Measurements from ENCODE around the gene TMEM126A.
"Not testable (repeated sequence)": the region's sequence is repeated elsewhere in the genome, so short reads cannot be mapped to it uniquely, and the experiment has no call there.

Gene TMEM126A

DNA sequence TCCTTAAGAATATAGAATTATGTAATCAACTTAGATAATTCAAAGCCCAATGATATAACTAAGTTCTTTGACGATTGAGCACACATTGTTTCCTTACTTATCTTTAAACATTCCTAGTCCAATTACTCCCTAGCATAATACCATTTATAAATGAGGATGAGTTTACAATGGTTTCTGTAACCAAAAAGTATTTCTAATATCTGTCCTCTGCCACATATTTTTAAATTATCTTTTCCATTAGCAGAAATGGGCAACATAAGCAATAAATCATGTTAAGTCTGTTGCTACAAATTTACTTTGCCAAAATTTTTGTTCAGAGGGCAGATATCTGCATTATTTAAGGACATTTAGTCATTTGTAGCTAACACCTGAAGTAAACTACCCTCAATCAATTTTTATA is 10.4 kb downstream of the TMEM126A start:
- no peak for DNase-seq (ENCODE audit: low read depth in 2 of 2)

DNA sequence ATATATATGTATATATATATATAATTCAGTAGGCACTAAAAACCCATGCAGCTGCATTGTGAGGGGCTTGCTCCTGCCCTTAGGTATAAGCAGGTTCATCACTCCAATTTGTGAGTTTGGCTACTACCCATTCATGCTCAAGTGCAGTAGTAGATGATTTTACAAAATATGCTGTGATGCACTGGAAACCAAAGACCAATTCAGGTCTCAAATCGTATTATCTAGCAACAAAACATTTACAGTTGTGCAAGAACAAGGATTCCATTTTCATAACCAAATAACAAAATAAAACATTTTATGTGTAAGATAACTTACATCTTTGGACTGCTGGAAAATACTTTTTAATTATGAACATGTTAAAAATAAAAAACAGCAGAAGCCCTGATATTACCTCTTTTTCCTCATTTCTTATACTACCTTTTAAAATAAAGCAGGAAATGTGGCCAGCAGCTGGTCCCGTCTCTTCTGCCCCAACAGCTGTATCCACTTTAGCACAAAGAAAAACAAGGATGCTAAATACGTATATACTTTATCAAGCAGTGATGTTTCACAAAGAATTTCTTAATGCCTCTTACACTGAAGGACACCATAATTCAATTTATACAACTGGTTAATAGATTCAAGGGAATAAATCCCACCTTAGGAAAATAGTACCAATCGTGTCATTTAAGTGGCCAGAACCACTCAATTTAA is 14.4 kb downstream of the TMEM126A start:
- DNase-seq (ENCODE audit: low read depth in 2 of 2), result no peak

DNA sequence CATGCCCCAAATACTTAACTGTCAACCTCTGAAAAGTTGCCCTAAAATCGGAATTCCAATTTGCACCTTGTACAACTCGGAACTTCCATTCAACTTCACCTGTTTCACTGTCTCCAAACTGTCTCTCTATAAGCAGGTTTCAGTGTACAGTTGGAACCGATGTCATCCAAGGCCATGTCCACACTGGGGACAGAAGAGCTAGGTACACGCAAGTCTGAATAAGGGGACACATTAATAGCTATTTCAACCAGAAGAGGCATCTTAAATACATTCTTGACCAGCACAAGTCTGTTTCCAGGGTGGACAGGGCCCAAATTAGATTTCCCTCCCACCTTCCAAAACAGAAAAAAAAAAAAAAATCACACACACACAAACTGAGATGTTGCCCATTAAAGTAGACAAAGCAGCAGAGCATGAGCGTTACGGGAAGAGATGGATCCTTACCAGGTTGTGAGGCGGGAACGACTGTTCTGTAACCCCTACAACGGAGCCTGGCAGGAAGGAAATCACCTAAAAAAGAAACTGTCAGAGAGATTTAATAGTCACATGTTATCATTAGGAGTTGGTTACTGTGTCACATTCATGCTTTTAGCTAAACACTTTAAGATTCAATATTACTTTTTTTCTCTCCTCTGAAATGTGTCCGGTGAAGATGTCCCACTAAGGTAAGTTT is 15.4 kb downstream of the TMEM126A start:
- DNase-seq (ENCODE audit: low read depth in 2 of 2), result no peak

DNA sequence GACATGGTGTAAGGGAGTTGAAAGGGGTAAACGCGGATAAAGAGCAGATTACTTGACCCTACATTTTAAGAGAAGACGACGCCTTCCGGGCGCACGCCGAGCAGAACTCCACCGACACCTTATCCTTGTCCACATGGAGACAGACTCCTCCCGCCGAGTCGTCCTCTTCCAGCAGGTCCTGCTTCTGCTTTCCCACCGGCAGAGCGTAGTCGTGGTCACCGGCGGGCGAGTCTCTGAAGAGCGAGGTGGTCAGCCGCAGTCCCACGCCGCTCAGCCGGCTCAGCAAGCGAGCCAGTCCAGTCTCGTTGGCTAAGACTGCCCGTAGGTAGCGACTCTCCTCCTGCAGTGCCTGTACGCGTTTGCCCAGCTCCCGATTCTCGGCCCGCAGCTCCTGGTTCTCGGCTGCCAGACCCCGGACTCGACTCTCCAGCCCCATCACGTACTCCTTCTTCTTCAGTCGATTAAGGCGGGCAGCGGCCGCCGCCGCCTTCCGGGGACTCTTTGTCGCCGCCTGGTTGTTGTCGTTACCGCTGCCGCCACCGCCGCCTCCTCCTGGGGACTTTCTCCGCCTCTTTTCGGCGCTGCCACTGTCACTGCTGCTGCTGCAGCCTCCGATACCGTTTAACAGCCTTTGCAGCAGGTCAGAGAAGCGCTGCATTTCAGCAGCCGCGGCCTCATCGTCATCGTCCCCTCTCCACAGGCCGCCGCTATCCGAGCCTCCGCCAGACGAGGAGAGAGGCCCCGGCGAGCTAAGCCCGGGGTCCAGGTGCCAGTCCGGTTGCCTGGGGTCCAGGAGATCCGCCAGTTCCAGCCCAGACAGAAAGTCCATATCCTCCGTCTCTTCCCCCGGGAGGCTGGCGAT is 16.2 kb downstream of the TMEM126A start:
- peak; percentile 71 to 77 for DNase-seq (ENCODE audit: low read depth in 2 of 2)

DNA sequence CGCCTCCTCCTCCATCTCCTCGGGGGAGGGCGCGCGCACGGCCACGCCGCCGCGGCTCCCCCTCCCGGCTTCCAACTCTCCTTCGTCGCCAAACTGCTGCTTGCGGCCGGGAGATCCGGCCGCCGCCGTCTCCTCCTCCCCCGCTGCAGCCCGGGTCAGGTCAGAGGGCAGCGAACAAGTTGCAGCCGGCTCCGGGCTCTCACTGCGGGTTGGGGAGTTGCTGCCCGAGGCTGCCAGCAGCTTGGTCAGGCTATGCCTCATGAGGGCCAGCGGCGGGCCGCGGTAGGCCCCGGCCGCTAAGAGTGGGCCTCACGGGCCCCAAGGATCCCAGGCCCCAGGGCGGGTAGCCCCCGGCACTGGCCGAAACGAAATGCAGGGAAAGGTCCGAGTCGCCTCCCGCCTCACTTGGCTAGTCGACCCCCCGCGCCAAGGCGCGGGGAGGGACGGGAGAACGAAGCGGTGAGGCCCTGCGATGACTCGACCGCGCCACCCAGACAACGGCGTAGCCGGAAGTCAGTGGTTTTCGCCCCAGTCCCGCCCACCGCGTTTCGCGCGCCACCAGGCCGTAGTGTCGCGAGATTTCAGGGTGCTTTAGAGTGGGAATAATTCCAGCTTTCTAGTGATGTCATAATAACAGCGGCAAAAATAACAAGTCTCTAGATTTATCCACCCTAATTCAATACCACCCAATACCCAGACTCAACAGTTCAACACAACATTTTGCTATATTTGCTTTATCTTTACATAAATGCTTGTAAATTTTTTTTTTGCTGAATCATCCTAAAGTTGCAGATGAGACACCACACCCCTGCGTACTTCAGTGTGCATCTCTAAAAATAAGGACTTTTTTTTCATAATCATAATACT is 17.1 kb downstream of the TMEM126A start, which contains the start of gene CREBZF:
Gene CREBZF, minus strand, starts transcription at position 515 of the 867 bp plus-strand sequence. Its CDS starts 254 bp downstream, at position 261.
- DNase-seq (ENCODE audit: low read depth in 2 of 2), result peak; percentile 89 to 93

DNA sequence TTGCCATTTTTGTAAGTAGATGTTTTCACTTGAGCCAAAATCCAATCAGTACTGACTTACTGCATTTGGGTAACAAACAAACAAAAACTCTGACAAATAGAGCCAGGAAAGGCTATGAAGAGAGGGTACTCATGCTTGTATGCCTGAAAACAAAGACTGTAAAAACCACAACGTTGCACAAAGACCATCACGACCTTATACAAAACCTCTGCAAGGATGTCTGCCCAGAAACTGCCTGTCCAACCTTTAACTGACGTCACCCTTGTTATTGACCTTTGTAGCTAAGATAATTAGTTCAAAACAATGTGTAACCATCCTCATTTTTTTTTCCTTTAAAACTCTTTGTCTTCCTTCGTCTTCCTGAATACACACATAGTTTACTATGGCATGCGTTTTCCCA is 18.0 kb downstream of the TMEM126A start:
- no peak for DNase-seq (ENCODE audit: low read depth in 2 of 2)

DNA sequence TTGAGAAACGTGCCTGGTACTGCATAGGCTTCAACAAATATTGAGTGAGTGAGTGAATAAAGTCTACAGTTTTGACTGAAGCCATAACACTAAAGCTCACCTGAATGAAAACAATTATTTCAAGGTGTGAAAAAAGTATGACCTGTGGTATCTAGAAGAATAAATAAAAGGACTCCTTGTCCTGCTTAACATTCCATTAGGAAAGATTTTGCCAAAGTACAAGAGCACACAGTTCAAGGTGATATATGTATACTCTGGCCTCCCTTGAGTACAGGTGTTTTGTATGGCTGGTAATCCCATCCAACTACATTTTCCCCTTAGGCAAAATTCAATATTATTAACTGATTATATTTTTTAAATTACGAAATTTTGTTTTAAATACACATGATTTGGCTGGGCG is 18.9 kb downstream of the TMEM126A start:
- DNase-seq (ENCODE audit: low read depth in 2 of 2), result no peak

DNA sequence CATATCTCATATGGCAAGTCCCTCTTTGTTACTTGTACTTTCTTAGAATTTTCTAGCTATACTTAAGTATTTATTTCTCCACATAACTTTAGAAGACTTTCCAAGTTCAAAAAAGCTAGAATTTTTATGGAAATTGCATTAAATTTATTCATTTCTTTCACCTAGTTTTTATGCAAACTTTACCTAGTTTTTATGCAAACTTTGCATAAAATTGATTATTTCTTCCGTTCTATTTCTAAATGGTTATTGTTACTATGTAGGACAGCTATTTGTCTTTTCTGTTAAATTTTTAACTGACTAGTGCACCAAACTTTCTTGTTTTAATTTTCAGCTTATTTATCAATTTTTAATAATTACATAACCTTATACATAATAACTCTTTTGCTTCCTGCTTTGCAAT is 20.4 kb downstream of the TMEM126A start:
- DNase-seq (ENCODE audit: low read depth in 2 of 2), result no peak

DNA sequence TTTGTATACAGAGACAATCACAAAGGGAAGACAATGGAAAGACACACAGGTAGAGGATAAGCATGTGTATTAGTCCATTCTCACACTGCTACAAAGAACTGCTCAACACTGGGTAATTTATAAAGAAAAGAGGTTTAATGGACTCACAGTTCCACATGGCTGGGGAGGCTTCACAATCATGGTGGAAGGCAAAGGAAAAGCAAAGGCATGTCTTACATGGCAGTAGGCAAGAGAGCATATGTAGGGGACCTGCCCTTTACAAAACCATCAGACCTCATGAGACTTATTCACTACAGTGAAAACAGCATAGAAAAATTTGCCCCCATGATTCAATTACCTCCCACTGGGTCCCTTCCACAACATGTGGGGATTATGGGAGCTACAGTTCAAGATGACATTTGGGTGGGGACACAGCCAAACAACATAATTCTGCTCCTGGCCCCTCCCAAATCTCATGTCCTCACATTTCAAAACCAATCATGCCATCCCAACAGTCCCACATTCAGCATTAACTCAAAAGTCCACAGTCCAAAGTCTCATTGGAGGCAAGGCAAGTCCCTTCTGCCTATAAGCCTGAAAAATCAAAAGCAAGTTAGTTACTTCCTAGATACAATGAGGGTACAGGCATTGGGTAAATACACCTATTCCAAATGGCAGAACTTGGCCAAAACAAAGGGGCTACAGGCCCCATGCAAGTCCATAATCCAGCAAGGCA is 23.3 kb downstream of the TMEM126A start:
- not testable (repeated sequence) for DNase-seq (ENCODE audit: low read depth in 2 of 2)

DNA sequence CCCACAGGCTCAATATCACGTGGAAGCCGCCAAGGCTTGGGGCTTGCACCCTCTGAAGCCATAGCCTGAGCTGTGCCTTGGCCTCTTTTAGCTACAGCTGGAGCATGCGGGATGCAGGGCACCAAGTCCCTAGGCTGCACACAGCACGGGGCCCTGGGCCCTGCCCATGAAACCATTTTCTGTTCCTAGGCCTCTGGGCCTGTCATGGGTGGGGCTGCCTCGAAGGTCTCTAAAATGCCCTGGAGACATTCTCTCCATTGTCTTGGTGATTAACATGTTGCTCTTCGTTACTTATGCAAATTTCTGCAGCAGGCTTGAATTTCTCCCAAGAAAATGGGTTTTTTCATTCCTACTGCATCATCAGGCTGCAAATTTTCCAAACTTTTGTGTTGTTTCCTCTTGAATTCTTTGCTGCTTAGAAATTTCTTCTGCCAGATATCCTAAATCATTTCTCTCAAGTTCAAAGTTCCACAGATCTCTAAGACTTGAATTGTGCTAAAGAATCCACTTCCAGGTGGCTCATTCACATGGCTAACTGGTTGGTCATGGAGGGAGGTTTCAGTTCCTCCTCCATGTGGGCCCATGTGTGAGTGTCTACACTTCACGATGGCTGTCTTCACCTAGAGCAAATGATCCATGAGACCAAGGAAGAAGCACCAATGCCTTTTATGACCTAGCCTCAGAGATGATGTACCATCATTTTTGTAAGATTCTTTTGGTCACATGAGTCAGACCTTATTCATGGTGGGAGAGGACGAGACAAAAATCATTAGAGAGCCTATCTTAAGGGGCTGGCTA is 24.5 kb downstream of the TMEM126A start:
- no peak for DNase-seq (ENCODE audit: low read depth in 2 of 2)

DNA sequence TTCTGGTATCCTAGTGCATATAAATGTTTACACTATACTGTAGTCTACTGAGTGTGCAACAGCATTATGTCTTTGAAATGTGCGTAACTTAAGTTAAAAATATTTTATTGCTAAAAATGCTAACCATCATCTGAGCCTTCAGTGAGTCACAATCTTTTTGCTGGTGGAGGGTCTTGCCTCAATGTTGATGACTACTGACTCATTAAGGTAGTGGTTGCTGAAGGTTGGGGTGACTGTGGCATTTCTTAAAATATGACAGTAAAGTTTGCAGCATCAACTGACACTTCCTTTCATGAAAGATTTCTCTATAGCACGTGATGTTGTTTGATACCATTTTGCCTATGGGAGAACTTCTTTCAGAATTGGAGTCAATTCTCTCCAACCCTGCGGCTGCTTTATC is 25.6 kb downstream of the TMEM126A start:
- DNase-seq (ENCODE audit: low read depth in 2 of 2), result no peak

DNA sequence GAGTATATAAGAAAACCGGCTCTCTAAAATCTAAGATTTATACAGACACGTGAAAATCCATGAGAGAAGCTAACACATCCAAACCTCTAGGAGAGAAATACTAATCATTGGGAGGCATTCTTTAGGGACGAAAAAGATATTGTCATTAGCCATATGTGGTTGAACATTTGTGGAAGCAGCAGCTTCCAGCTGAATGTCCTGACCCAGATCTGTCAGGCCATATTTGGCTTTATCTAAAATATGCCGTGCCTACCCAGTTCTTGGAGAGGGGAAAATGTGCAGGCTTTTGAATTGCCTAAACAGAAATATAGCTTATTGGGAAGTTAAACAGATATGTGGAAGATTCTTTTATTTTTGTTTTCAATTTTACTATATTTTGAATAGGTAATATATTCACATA is 31.8 kb downstream of the TMEM126A start:
- no peak for DNase-seq (ENCODE audit: low read depth in 2 of 2)

DNA sequence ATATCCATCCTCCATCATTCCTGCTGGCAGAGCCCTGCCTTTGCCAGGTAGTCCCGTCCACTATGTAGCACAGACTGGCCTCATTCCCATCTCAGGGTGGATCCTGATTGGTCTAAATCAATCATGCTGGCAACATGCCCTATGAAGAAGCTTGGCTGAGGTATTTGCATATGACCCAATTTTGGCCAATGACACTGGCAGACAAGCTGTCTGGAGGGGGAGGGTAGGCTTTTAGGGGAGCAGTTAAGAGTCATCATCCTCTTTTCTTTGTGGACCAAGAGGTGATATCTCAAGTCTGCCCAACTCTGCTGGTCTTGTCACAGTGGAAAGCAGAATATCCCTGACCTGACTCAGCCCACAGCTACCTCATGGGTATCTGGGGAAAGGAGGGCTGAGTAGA is 33.1 kb downstream of the TMEM126A start:
- no peak for DNase-seq (ENCODE audit: low read depth in 2 of 2)

DNA sequence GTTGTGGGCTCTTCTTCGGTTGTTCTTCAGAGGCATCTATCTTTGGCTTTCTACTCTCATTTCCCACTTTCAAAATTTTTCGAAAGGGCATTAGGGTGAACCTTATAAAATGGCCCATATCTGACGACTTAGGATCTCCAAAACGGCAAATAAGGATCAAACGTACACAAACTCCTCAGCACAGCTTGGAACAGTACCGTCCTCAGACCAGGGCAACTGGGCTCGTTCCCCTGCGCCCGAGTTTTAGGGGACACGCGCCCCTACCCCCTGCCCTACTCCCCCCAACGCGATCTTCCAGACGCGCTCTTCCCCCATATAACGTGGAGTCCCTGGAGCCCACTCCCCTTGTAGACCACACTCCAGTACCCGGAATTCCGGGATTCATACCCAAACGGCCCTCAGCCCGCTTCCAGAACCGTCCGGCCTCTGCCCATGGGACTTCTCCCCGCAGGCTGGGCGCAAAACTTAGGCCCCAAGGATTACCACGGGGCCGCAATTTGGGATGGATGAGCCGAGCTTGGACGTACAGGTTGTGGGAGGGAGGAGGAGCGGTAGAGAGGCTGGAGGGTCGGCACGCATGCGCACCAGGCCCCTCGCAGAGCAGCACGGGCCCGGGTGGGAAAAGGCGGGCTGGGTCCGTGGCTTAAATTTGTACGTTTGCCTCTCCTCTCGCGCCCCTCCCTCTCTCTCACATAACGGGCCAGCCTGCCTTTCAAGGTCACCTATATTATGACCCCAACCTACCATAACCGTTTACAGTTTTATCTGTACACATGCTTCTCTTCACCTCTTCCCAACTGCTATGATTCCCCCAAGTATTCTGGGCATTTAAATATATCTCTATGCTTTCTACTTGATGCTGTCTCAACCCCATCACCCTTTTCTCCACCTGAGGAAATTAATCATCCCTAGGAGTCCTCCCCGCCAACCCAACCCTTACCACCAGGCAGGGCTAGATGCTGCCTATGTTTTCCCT is 34.9 kb downstream of the TMEM126A start:
- DNase-seq (ENCODE audit: low read depth in 2 of 2), result peak; percentile 61 to 68

DNA sequence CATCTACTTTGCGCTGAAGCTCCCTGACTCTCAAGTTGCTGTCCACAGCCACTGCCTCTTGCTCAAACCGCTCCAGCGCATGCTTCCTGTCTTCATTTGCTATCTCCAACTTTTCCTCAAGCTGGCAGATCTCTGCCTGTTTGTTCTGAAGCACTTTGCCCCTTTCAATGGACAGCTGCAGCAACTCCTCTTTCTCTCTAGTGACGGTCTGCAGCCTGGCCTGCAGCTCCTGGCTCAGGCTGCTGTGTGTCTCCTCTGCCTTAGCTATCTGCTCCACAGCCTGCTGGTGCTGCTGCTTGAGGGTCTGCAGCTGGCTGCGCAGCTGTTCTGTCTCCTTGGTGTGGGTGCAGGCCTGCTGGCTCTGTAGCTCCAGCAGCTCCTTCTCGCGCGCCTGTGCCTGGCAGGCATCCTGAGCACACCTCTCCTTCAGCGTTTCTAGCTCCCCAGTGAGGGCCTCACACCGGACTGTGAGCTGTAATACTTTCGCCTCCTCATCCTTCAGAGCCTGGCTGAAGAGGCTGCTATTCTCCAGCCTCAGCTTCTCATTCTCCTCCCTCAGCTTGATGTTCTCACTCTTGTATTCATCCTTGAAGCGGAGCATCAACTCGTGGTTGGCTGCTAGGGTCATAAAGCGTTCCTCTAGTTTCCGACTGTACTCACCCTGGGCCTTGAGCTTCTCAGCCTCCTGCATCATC is 37.5 kb downstream of the TMEM126A start:
- DNase-seq (ENCODE audit: low read depth in 2 of 2), result no peak

DNA sequence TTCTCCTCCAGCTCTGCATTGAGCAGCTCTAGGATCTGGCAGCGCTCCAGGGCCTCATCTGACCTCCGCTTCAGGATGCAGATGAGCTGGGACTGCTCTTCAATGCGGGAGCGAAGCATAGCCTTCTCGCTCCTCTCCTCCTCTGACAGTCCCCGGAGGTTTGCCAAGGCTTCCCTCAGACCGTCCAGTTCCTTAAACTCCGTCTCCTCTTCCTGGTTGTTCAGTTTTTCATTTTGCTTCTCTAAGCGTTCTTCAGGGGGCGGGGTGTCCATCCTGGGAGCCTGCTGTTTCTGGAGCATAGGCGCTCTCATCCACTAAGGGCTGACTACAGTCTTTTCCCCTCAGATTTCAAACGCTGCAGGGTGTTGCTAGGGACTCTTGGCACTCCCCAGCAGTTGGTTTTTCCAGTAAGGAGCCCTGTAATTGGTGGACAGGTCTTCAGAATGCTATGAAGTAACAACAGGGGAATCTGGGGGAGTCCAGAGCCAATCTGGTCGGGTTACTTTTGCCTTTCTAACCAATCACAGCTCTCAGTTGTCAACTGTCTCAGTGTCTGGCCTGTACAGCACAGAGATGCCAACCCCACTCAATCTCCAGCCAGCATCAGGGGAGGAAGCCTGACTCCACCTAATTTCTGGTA is 38.2 kb downstream of the TMEM126A start, which contains the start of gene CCDC89:
Gene CCDC89, minus strand, starts transcription at position 376 of the 640 bp plus-strand sequence. Its CDS starts 65 bp downstream, at position 311.
- DNase-seq (ENCODE audit: low read depth in 2 of 2), result no peak

DNA sequence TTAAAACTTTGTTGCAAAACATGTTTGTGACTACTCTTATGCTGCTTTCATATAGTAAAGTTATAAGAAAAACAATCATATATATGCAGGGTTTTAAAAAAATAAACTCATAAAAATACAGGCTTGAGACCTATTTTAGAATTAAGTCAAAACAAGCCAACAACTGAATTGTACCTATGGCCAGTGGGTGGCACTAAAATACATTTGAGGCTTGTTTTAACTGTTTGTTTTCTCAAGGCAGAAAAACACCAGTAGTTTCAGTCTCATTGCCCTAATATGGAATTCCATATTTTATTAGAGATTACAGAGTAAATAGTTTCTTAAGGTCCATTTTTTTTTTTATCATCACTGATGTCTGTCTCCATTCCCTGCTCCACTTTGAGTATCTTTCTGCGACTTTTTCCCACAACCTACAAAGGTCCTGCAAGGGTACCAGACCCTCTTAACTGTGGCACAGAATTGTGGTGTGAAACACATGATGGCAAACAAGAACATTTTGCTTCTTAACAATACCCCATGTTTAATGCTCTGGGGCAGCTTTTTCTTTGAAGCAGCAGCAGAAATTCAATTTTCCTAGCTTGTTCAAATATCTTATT is 46.7 kb downstream of the TMEM126A start:
- DNase-seq (ENCODE audit: low read depth in 2 of 2), result no peak

Measured in stimulated activated CD8-positive, alpha-beta memory T cell treated with anti-CD3 and anti-CD28 coated beads, Interleukin-2, amount 100 ng/mL, for 48 hours (primary cell).